LNCaP clone FGC (cell line): ENCODE data around the gene GMIP.

Experiments
- DNase-seq: peaks from one replicate; pipeline ENCODE4 v3.0.0-alpha.2; 2011; ENCODE audit warnings: low read depth
- H3K4me3 ChIP-seq: 2 replicates; pipeline ENCODE4 v1.5.1; 2011; ENCODE audit warnings: mild to moderate bottlenecking, low read depth, low read length, control low read depth
- CTCF ChIP-seq: IDR thresholded peaks from 2 replicates; pipeline ENCODE4 v1.5.1; 2012; ENCODE audit warnings: mild to moderate bottlenecking; ENCODE audit not compliant: control insufficient read depth, insufficient read depth; ENCODE audit errors: extremely low read depth

Gene GMIP

GRCh38 chr19:19656451-19657396, 13.3 kb upstream of the GMIP start:
- DNase-seq = no peak
- no peak overlapping the region for H3K4me3 ChIP-seq
- no peak for TF ChIP-seq CTCF

GRCh38 chr19:19655641-19656343, 12.3 kb upstream of the GMIP start:
- no peak for TF ChIP-seq CTCF
- DNase-seq = no peak
- H3K4me3 ChIP-seq = no peak overlapping the region

GRCh38 chr19:19655051-19655594, 11.7 kb upstream of the GMIP start:
- DNase-seq = no peak
- no peak overlapping the region for H3K4me3 ChIP-seq
- TF ChIP-seq CTCF = no peak

GRCh38 chr19:19654441-19654840, 11.0 kb upstream of the GMIP start:
- H3K4me3 ChIP-seq = no peak overlapping the region
- no peak for DNase-seq
- no peak for TF ChIP-seq CTCF

- H3K4me3 ChIP-seq = no peak overlapping the region
- DNase-seq = no peak
- no peak for TF ChIP-seq CTCF
Observed at GRCh38 chr19:19653597-19654147, 10.2 kb upstream of the GMIP start.

GRCh38 chr19:19652482-19653295, 9.2 kb upstream of the GMIP start:
- no peak overlapping the region for H3K4me3 ChIP-seq
- no peak for DNase-seq
- no peak for TF ChIP-seq CTCF
